K562 (cell line): Measurements from ENCODE around the gene PRRX1. TPM values are rescaled to one million over a fixed set of nuclear protein-coding genes. Genes with fewer than 3 reads are reported as not detected.

ENCODE experiments used
- ATAC-seq: fragments of 200-7000 bp; cut with Tn5 transposase; 3 replicates; pipeline ENCODE4 v1.9.1; 2020; ENCODE audit warnings: moderate library complexity
- BruUV-seq: library from RNA; stranded (reverse); fragments of 400-500 nt; replicated peaks from 2 replicates; lab custom pipeline; 2021; lab: Mats Ljungman, UMichigan
- CTCF ChIA-PET: fragments of 300-600 bp; formaldehyde crosslinking; extraction: SDS; loops from one replicate; lab custom pipeline; 2021; ENCODE audit warnings: low intra/inter-chr PET ratio; lab: Yijun Ruan, JAX
- POLR2A ChIA-PET: fragments of 300-600, 350-650 bp; sonication (Branson Sonifier 250); formaldehyde crosslinking; extraction: SDS; loops from one replicate; lab custom pipeline; 2021; ENCODE audit warnings: antibody characterized with exemption, inconsistent platforms; lab: Yijun Ruan, JAX
- DNase-seq, 4 experiments: peaks; one replicate each; pipeline versions ENCODE4 v3.0.0 to v3.0.0-alpha.2; 2011 to 2018; ENCODE audit warnings: low spot score in 3 of 4, mixed read lengths in 3 of 4; ENCODE audit errors: extremely low read depth in 1 of 4
- FAIRE-seq: peaks from 2 replicates; lab custom pipeline; 2011; peaks lifted over from hg19 to GRCh38; lab: Jason Lieb, UNC
- H2AFZ ChIP-seq: 2 replicates; pipeline ENCODE4 v1.6.0; 2011; ENCODE audit warnings: low read depth, low read length, control low read depth, inconsistent platforms
- H3K27ac ChIP-seq: fragments of 200-600 bp; 3 replicates; pipeline ENCODE4 v1.8.0; 2011; ENCODE audit warnings: low read depth, mild to moderate bottlenecking, control low read depth, inconsistent platforms, low read length, moderate library complexity, mixed read lengths; ENCODE audit errors: extremely low read depth
- H3K27me3 ChIP-seq, 2 experiments: fragments of 300-600 bp in 1 of 2; 2 replicates in 1 of 2; 3 replicates in 1 of 2; pipeline versions ENCODE4 v1.6.0 to v1.8.0; 2011; ENCODE audit warnings: inconsistent platforms in 2 of 2, low read length in 2 of 2, mild to moderate bottlenecking in 1 of 2, mixed read lengths in 1 of 2, moderate library complexity in 1 of 2; ENCODE audit not compliant: control insufficient read depth in 2 of 2, insufficient read depth in 2 of 2
- H3K36me3 ChIP-seq: fragments of 300-600 bp; 3 replicates; pipeline ENCODE4 v1.8.0; 2011; ENCODE audit warnings: mild to moderate bottlenecking, low read length, inconsistent platforms; ENCODE audit not compliant: control insufficient read depth, insufficient read depth
- H3K4me1 ChIP-seq, 2 experiments: fragments of 200-600 bp in 1 of 2; replicated peaks in 1 of 2; 2 replicates in 1 of 2; 3 replicates in 1 of 2; pipeline versions ENCODE4 v1.5.1 to v1.8.0; 2011; ENCODE audit warnings: inconsistent platforms in 2 of 2, low read length in 2 of 2, mild to moderate bottlenecking in 1 of 2, mixed read lengths in 1 of 2, moderate library complexity in 1 of 2; ENCODE audit not compliant: control insufficient read depth in 2 of 2, insufficient read depth in 2 of 2
- H3K4me2 ChIP-seq: 2 replicates; pipeline ENCODE4 v1.6.1; 2011; ENCODE audit warnings: low read length, control low read depth, inconsistent platforms, mixed read lengths; ENCODE audit not compliant: insufficient read depth
- H3K4me3 ChIP-seq: fragments of 200-600 bp; sonication (generic), shearing (Covaris generic); 2 replicates; pipeline ENCODE4 v1.5.1; 2016; ENCODE audit warnings: control low read depth, inconsistent platforms
- H3K79me2 ChIP-seq: fragments of 200-600 bp; 3 replicates; pipeline ENCODE4 v1.8.0; 2011; ENCODE audit warnings: low read length, inconsistent platforms; ENCODE audit not compliant: control insufficient read depth, insufficient read depth
- H3K9ac ChIP-seq, 2 experiments: 2 replicates each; pipeline versions ENCODE4 v1.6.0 to v1.6.1; 2011; ENCODE audit warnings: low read depth in 2 of 2, low read length in 2 of 2, control low read depth in 1 of 2, inconsistent platforms in 1 of 2, mild to moderate bottlenecking in 1 of 2, mixed read lengths in 1 of 2; ENCODE audit not compliant: insufficient read depth in 1 of 2
- H3K9me1 ChIP-seq: one replicate; pipeline ENCODE4 v1.6.0; 2011; ENCODE audit warnings: inconsistent platforms, mild to moderate bottlenecking, low read length, moderate library complexity; ENCODE audit not compliant: control insufficient read depth, insufficient read depth
- H3K9me3 ChIP-seq: replicated peaks from 2 replicates; pipeline ENCODE4 v1.5.1; 2011; ENCODE audit warnings: low read depth, low read length, inconsistent platforms; ENCODE audit not compliant: control insufficient read depth, insufficient read depth
- H4K20me1 ChIP-seq: replicated peaks from 2 replicates; pipeline ENCODE4 v1.6.1; 2011; ENCODE audit warnings: low read length, inconsistent platforms, mixed read lengths; ENCODE audit not compliant: control insufficient read depth, insufficient read depth
- BCL6 ChIP-seq: fragments of 250-450 bp; sonication (Bioruptor Pico); IDR thresholded peaks from 2 replicates; pipeline ENCODE4 v1.4.0; 2020
- CAMTA2 ChIP-seq: fragments of 250-450 bp; sonication (Bioruptor Pico); conservative IDR thresholded peaks from 2 replicates; pipeline ENCODE4 v1.5.1; 2022
- EP400 ChIP-seq: fragments of 450-650 bp; IDR thresholded peaks from 2 replicates; pipeline ENCODE4 v1.6.1; 2017; ENCODE audit warnings: antibody characterized with exemption, mild to moderate bottlenecking, moderate library complexity
- FIP1L1 ChIP-seq: fragments of 200-400 bp; formaldehyde crosslinking; IDR thresholded peaks from 2 replicates; pipeline ENCODE4 v1.6.1; 2018; ENCODE audit warnings: mild to moderate bottlenecking, low read depth, low read length; ENCODE audit not compliant: poor library complexity, severe bottlenecking
- MED1 ChIP-seq: sonication (generic); formaldehyde crosslinking; IDR thresholded peaks from 2 replicates; pipeline ENCODE4 v1.8.1; 2023; ENCODE audit warnings: missing genetic modification reagents, borderline replicate concordance
- NCOR1 ChIP-seq: fragments of 450-650 bp; IDR thresholded peaks from 2 replicates; pipeline ENCODE4 v1.6.1; 2016; ENCODE audit warnings: mild to moderate bottlenecking, moderate library complexity
- NFATC3 ChIP-seq: fragments of 450-650 bp; IDR thresholded peaks from 2 replicates; pipeline ENCODE4 v1.6.1; 2017; ENCODE audit warnings: mild to moderate bottlenecking
- NRF1 ChIP-seq, 2 experiments: fragments of 450-650 bp; IDR thresholded peaks in 1 of 2; conservative IDR thresholded peaks in 1 of 2; 2 replicates each; pipeline ENCODE4 v1.6.1; 2014; ENCODE audit warnings: mild to moderate bottlenecking in 2 of 2
- PML ChIP-seq: IDR thresholded peaks from 2 replicates; pipeline ENCODE4 v1.6.1; 2012; ENCODE audit warnings: low read length, inconsistent platforms
- POLR2H ChIP-seq: IDR thresholded peaks from 2 replicates; pipeline ENCODE4 v1.6.1; 2016; ENCODE audit warnings: missing genetic modification characterization, low read depth, mild to moderate bottlenecking, control low read depth, missing compliant biosample characterization, moderate library complexity
- TEAD1 ChIP-seq, 2 experiments: fragments of 450-650 bp in 1 of 2; sonication (generic) in 1 of 2; formaldehyde crosslinking; IDR thresholded peaks; 2 replicates each; pipeline versions ENCODE4 v1.4.0 to v1.8.0; 2020 to 2022; ENCODE audit warnings: mild to moderate bottlenecking in 2 of 2, missing genetic modification reagents in 1 of 2
- XRCC3 ChIP-seq: fragments of 450-650 bp; IDR thresholded peaks from 2 replicates; pipeline ENCODE4 v1.6.1; 2017; ENCODE audit warnings: mild to moderate bottlenecking, moderate library complexity
- ZNF3 ChIP-seq: fragments of 250-450 bp; sonication (Bioruptor Pico); IDR thresholded peaks from 2 replicates; pipeline ENCODE4 v1.5.0; 2021; ENCODE audit warnings: mild to moderate bottlenecking, moderate library complexity
- ZNF354B ChIP-seq: fragments of 250-450 bp; sonication (Bioruptor Pico); IDR thresholded peaks from 2 replicates; pipeline ENCODE4 v1.4.0; 2020
- WGBS: fragments of 100-300 bp; shearing (Covaris generic); methylation state at CpG from one replicate; pipeline ENCODE4 v1.1.6; 2016; ENCODE audit warnings: low coverage, mixed read lengths; ENCODE audit not compliant: insufficient coverage; ENCODE audit errors: missing lambda C conversion rate; 5-methylcytosine and 5-hydroxymethylcytosine counted together
- in situ Hi-C: fragments of 300-500 bp; cut with MboI; formaldehyde crosslinking; loops from 4 replicates; pipeline ENCODE4 v1.15.0; 2018; ENCODE audit warnings: inconsistent platforms, mixed read lengths
- intact Hi-C: fragments of 100-400 bp; cut with micrococcal nuclease; formaldehyde crosslinking; loops from 2 replicates; pipeline ENCODE4 v1.14.2; 2022
- polyA plus RNA-seq, 8 experiments: library from polyadenylated mRNA; depleted of rRNA in 4 of 8; stranded (reverse) in 5 of 8; unstranded in 3 of 8; fragments of >200 nt; fragmentation: Nextera tagmentation in 2 of 8; fragmentation: Illumina TruSeq in 1 of 8; extraction: Ambion mirVana in 2 of 8; extraction: Trizol in 1 of 8; gene quantifications; 2 replicates each; pipeline versions ENCODE4 v1.2.1 to v1.2.3, GENCODE V29; 2011 to 2014; ENCODE audit warnings: inconsistent platforms in 1 of 8, missing spikeins in 1 of 8
- total RNA-seq, 7 experiments: library from RNA; depleted of rRNA in 6 of 7; stranded (reverse); fragments of >200 nt in 6 of 7; fragmentation: Illumina TruSeq in 2 of 7; extraction: Trizol in 2 of 7; gene quantifications; 2 replicates each; pipeline versions ENCODE4 v1.2.1 to v1.2.3, GENCODE V29; 2011 to 2021; ENCODE audit warnings: low replicate concordance in 1 of 7
- TF ChIP-seq, protein P1 (sequence below): fragments of 450-650 bp; IDR thresholded peaks from one replicate; pipeline ENCODE4 v1.6.1; 2018; ENCODE audit warnings: mild to moderate bottlenecking, moderate library complexity; ENCODE audit not compliant: partially characterized antibody
- TF ChIP-seq, protein P2 (sequence below): fragments of 250-450 bp; sonication (Bioruptor Pico); IDR thresholded peaks from 2 replicates; pipeline ENCODE4 v1.5.0; 2021; ENCODE audit warnings: mild to moderate bottlenecking, borderline replicate concordance
- TF ChIP-seq, protein P3 (sequence below): fragments of 250-450 bp; sonication (Bioruptor Pico); IDR thresholded peaks from 2 replicates; pipeline ENCODE4 v1.4.0; 2020; ENCODE audit warnings: mild to moderate bottlenecking

Gene PRRX1
- total and polyA plus RNA-seq, 9 of the 15 experiments (the other 6 are each of a cell fraction or from before 2014, with no cell fraction given) = not detected

DNA sequence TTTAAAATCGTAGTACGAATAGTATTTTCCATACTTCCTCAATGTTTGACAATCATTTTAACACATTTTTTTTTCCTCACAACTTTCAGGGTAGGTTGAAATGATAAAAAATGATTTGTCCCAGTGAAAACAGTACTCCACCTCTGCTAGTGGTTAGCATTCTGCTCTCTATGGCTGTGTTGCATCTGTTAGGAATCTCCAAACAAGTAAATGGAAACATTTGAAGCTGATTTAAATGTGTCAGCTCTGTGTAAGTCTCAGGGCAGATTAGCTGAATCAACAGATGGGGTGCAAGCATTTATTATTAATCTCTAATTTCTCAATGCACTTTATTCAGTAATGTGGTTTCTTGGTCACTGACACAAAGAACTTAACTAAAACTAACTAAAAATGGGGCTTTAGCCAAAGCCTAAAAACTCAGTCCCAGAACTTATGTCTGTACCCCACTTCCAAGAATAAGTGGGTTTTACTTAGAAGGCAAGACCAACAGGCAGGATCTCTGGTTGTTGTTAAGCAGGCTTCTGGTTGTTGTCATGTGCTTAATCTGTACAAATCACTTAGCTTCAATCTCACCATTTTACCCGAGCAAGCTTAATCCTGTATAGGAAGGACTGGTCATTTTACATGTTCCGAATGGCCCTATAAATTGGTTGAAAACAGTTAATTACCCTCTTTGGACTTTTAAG, 67.8 kb downstream of the PRRX1 start:
- no peak overlapping the region for H3K27ac ChIP-seq
- ChIA-PET POLR2A (no interaction called here), CTCF (interaction anchor here (0.6 kb wide), 1 partner anchor 118 kb away, joined by 3 read pairs; no protein-coding TSS in a partner anchor)
- H3K4me3 ChIP-seq = no peak overlapping the region
- TF ChIP-seq, protein P1, sequence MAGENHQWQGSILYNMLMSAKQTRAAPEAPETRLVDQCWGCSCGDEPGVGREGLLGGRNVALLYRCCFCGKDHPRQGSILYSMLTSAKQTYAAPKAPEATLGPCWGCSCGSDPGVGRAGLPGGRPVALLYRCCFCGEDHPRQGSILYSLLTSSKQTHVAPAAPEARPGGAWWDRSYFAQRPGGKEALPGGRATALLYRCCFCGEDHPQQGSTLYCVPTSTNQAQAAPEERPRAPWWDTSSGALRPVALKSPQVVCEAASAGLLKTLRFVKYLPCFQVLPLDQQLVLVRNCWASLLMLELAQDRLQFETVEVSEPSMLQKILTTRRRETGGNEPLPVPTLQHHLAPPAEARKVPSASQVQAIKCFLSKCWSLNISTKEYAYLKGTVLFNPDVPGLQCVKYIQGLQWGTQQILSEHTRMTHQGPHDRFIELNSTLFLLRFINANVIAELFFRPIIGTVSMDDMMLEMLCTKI = no peak
- TF ChIP-seq NCOR1 = no peak
- no peak for TF ChIP-seq EP400
- TF ChIP-seq POLR2H = no peak
- TF ChIP-seq, protein P2, sequence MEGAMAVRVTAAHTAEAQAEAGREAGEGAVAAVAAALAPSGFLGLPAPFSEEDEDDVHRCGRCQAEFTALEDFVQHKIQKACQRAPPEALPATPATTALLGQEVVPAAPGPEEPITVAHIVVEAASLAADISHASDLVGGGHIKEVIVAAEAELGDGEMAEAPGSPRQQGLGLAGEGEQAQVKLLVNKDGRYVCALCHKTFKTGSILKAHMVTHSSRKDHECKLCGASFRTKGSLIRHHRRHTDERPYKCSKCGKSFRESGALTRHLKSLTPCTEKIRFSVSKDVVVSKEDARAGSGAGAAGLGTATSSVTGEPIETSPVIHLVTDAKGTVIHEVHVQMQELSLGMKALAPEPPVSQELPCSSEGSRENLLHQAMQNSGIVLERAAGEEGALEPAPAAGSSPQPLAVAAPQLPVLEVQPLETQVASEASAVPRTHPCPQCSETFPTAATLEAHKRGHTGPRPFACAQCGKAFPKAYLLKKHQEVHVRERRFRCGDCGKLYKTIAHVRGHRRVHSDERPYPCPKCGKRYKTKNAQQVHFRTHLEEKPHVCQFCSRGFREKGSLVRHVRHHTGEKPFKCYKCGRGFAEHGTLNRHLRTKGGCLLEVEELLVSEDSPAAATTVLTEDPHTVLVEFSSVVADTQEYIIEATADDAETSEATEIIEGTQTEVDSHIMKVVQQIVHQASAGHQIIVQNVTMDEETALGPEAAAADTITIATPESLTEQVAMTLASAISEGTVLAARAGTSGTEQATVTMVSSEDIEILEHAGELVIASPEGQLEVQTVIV (CRISPR knock-in tag) = no peak
- TF ChIP-seq CAMTA2 (CRISPR knock-in tag) = no peak
- no peak for TF ChIP-seq BCL6 (CRISPR knock-in tag)
- no peak for TF ChIP-seq NRF1 (conservative IDR thresholded peaks at IDR 0.05 in 1 of 2, IDR thresholded peaks at IDR 0.05 in 1 of 2)
- TF ChIP-seq, protein P3, sequence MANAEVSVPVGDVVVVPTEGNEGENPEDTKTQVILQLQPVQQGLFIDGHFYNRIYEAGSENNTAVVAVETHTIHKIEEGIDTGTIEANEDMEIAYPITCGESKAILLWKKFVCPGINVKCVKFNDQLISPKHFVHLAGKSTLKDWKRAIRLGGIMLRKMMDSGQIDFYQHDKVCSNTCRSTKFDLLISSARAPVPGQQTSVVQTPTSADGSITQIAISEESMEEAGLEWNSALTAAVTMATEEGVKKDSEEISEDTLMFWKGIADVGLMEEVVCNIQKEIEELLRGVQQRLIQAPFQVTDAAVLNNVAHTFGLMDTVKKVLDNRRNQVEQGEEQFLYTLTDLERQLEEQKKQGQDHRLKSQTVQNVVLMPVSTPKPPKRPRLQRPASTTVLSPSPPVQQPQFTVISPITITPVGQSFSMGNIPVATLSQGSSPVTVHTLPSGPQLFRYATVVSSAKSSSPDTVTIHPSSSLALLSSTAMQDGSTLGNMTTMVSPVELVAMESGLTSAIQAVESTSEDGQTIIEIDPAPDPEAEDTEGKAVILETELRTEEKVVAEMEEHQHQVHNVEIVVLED = no peak
- no peak for TF ChIP-seq ZNF354B (CRISPR knock-in tag)
- no peak for TF ChIP-seq FIP1L1
- no peak for TF ChIP-seq ZNF3
- no peak for TF ChIP-seq NFATC3
- no peak for TF ChIP-seq TEAD1 (CRISPR knock-in tag; IDR thresholded peaks at IDR 0.05)
- TF ChIP-seq XRCC3 = no peak
- no peak for TF ChIP-seq PML
- TF ChIP-seq MED1 = no peak
- no peak overlapping the region for H2AFZ ChIP-seq
- in situ Hi-C loops (no loop called here), intact Hi-C loops (no loop called here)
- H4K20me1 ChIP-seq = no peaks in the 10 kb centered on the region
- 1% methylated on average over 4 of the region's 4 CpGs for WGBS
- no peak for FAIRE-seq
- no peaks in the 10 kb centered on the region for H3K79me2 ChIP-seq
- H3K4me1 ChIP-seq = no peaks in the 10 kb centered on the region
- no peaks in the 10 kb centered on the region; the same call in 1 of the 2 replicates for H3K9me3 ChIP-seq
- no peak overlapping the region for H3K9ac ChIP-seq
- H3K4me2 ChIP-seq = no peak overlapping the region
- no TSS peak for BruUV-seq
- H3K36me3 ChIP-seq = no peaks in the 10 kb centered on the region
- no peak for ATAC-seq
- no peaks in the 10 kb centered on the region for H3K27me3 ChIP-seq
- no peaks in the 10 kb centered on the region for H3K9me1 ChIP-seq
- DNase-seq = no peak
